GM23338 (cell line): ENCODE results near the gene DCUN1D4. TPM values are rescaled to one million over a fixed set of nuclear protein-coding genes. Genes with fewer than 3 reads are reported as not detected.
"Not testable (repeated sequence)": the region's sequence is repeated elsewhere in the genome, so short reads cannot be mapped to it uniquely, and the experiment has no call there.

Experiments used
- ATAC-seq: fragments of 200-7000 bp; cut with Tn5 transposase; 3 replicates; pipeline ENCODE4 v1.9.1; 2020
- DNase-seq: peaks from one replicate; pipeline ENCODE4 v3.0.0-alpha.2; 2015; ENCODE audit warnings: low spot score
- H2AFZ ChIP-seq: fragments of 200-600 bp; sonication (generic); 2 replicates; pipeline ENCODE4 v1.8.0; 2016; ENCODE audit warnings: antibody characterized with exemption, mild to moderate bottlenecking, moderate library complexity
- H3F3A ChIP-seq: fragments of 200-600 bp; sonication (generic); replicated peaks from 2 replicates; pipeline ENCODE4 v1.8.0; 2017; ENCODE audit warnings: antibody characterized with exemption, mixed run types, low read depth
- H3K27ac ChIP-seq: fragments of 200-600 bp; sonication (generic); 2 replicates; pipeline ENCODE4 v1.6.1; 2016; ENCODE audit warnings: low read depth
- H3K27me3 ChIP-seq: fragments of 200-600 bp; sonication (generic); 2 replicates; pipeline ENCODE4 v1.8.0; 2016; ENCODE audit warnings: mild to moderate bottlenecking, mixed run types, moderate library complexity; ENCODE audit not compliant: insufficient read depth
- H3K36me3 ChIP-seq: fragments of 200-600 bp; sonication (generic); 2 replicates; pipeline ENCODE4 v1.8.0; 2016; ENCODE audit warnings: mild to moderate bottlenecking; ENCODE audit not compliant: insufficient read depth
- H3K4me1 ChIP-seq: fragments of 200-600 bp; sonication (generic); 2 replicates; pipeline ENCODE4 v1.8.0; 2016; ENCODE audit warnings: mild to moderate bottlenecking, moderate library complexity; ENCODE audit not compliant: insufficient read depth
- H3K4me2 ChIP-seq: fragments of 200-600 bp; sonication (generic); 2 replicates; pipeline ENCODE4 v1.7.1; 2017; ENCODE audit warnings: mixed run types
- H3K4me3 ChIP-seq: fragments of 200-600 bp; sonication (generic); 2 replicates; pipeline ENCODE4 v1.6.1; 2016; ENCODE audit warnings: mixed run types
- H3K79me2 ChIP-seq: fragments of 200-600 bp; sonication (generic); replicated peaks from 2 replicates; pipeline ENCODE4 v1.8.0; 2017; ENCODE audit warnings: mild to moderate bottlenecking; ENCODE audit not compliant: insufficient read depth
- H3K9me2 ChIP-seq: fragments of 200-600 bp; sonication (generic); 2 replicates; pipeline ENCODE4 v1.8.0; 2017; ENCODE audit not compliant: insufficient read depth
- H4K20me1 ChIP-seq: fragments of 200-600 bp; sonication (generic); replicated peaks from 2 replicates; pipeline ENCODE4 v1.8.0; 2017; ENCODE audit warnings: mild to moderate bottlenecking; ENCODE audit not compliant: insufficient read depth
- H3K27ac Mint-ChIP-seq: 2 replicates; pipeline ENCODE4 v1.8.0; 2020; ENCODE audit warnings: inconsistent platforms, mild to moderate bottlenecking, moderate library complexity, mixed read lengths
- H3K27me3 Mint-ChIP-seq: 3 replicates; pipeline ENCODE4 v1.8.0; 2022; ENCODE audit warnings: low read depth, mild to moderate bottlenecking, moderate library complexity, mixed read lengths, inconsistent platforms; ENCODE audit not compliant: insufficient read depth, poor library complexity
- H3K36me3 Mint-ChIP-seq: 3 replicates; pipeline ENCODE4 v1.8.0; 2021; ENCODE audit warnings: low read depth, mild to moderate bottlenecking, inconsistent platforms, moderate library complexity, mixed read lengths
- H3K4me1 Mint-ChIP-seq: 3 replicates; pipeline ENCODE4 v1.8.0; 2020; ENCODE audit warnings: mild to moderate bottlenecking, inconsistent platforms, mixed read lengths
- H3K4me3 Mint-ChIP-seq: 3 replicates; pipeline ENCODE4 v1.8.0; 2021; ENCODE audit warnings: moderate library complexity, mild to moderate bottlenecking, inconsistent platforms, mixed read lengths
- H3K9me3 Mint-ChIP-seq: 3 replicates; pipeline ENCODE4 v1.8.0; 2020; ENCODE audit warnings: moderate library complexity, mild to moderate bottlenecking, inconsistent platforms, mixed read lengths
- CREB1 ChIP-seq: fragments of 250-450 bp; sonication (Bioruptor Pico); IDR thresholded peaks from 2 replicates; pipeline ENCODE4 v1.5.0; 2020; ENCODE audit warnings: low read depth, mild to moderate bottlenecking, moderate library complexity
- ETS1 ChIP-seq: IDR thresholded peaks from 2 replicates; pipeline ENCODE4 v1.6.1; 2016; ENCODE audit warnings: antibody characterized with exemption
- EZH2 ChIP-seq: fragments of 200-600 bp; sonication (generic); IDR thresholded peaks from one replicate; pipeline ENCODE4 v1.8.0; 2017; ENCODE audit warnings: antibody characterized with exemption, mild to moderate bottlenecking, low read depth; ENCODE audit not compliant: unreplicated experiment
- NANOG ChIP-seq: IDR thresholded peaks from 2 replicates; pipeline ENCODE4 v1.6.1; 2016; ENCODE audit warnings: antibody characterized with exemption, borderline replicate concordance
- POLR2AphosphoS5 ChIP-seq: IDR thresholded peaks from 2 replicates; pipeline ENCODE4 v1.6.1; 2016; ENCODE audit warnings: antibody characterized with exemption, low read depth
- STAT1 ChIP-seq: IDR thresholded peaks from one replicate; pipeline ENCODE4 v1.6.1; 2016; ENCODE audit warnings: antibody characterized with exemption; ENCODE audit not compliant: unreplicated experiment
- ZNF114 ChIP-seq: fragments of 250-450 bp; sonication (Bioruptor Pico); IDR thresholded peaks from 2 replicates; pipeline ENCODE4 v1.5.0; 2020; ENCODE audit warnings: mild to moderate bottlenecking, moderate library complexity
- polyA plus RNA-seq: library from polyadenylated mRNA; unstranded; fragments of >200 nt; fragmentation: Nextera tagmentation; extraction: Ambion mirVana; gene quantifications from 2 replicates; pipeline ENCODE4 v1.2.1, GENCODE V29; 2016
- total RNA-seq: library from RNA; depleted of rRNA; stranded (reverse); fragments of >200 nt; shearing (Covaris generic); gene quantifications from 2 replicates; pipeline ENCODE4 v1.2.3, GENCODE V29; 2014

The DCUN1D4 gene
- total and polyA plus RNA-seq, 2 experiments from 2014 or later, result 26.1 to 54.8 TPM

DNA sequence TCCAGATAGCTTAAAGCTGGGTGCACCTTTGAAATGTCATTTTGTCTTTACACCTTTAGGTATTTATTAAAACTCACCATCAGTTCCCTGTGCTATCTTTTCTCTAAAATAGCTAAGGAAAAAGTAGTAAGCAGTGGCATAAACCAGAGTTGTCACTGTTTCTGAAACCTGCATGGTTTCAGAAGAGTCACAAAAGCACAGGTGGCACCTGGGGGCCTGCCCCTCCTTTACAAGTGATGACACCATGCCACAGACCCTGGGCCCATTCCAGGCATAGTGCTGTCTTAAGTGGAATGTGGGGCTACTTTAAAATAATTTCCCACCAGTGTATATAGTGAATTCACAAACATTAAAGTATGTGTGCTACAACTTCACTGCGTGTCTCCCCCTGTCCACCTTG lies 47.8 kb downstream of the DCUN1D4 start:
- Histone ChIP-seq H3K9me2 (no peaks in the 10 kb centered on the region), H4K20me1 (no peaks in the 10 kb centered on the region), H3K4me1 (no peaks in the 10 kb centered on the region), H3K4me3 (no peak overlapping the region), H2AFZ (no peak overlapping the region), H3K27ac (no peak overlapping the region), H3F3A (no peaks in the 10 kb centered on the region), H3K36me3 (peaks cover 17% of the 10 kb centered on the region), H3K79me2 (no peaks in the 10 kb centered on the region; the same call in 1 of the 2 replicates), H3K4me2 (no peak overlapping the region), H3K27me3 (no peaks in the 10 kb centered on the region)
- no peaks in the 10 kb centered on the region for H3K9me3 Mint-ChIP-seq
- H3K4me1 Mint-ChIP-seq, result peaks cover 4% of the 10 kb centered on the region; the same call in 2 of the 3 replicates
- peak overlapping the region; percentile 34; the same call in 1 of the 2 replicates for H3K27ac Mint-ChIP-seq
- peaks cover 4% of the 10 kb centered on the region for H3K27me3 Mint-ChIP-seq
- ATAC-seq (no peak), DNase-seq (no peak)
- TF ChIP-seq EZH2 (no peak), STAT1 (no peak), ZNF114 (CRISPR knock-in tag) (no peak), POLR2AphosphoS5 (no peak)
- peaks cover 36% of the 10 kb centered on the region for H3K36me3 Mint-ChIP-seq
- no peak overlapping the region for H3K4me3 Mint-ChIP-seq

GRCh38 chr4:51893402-51893801 lies 50.4 kb downstream of the DCUN1D4 start:
- H3K27me3 Mint-ChIP-seq, H3F3A ChIP-seq, H3K4me3 Mint-ChIP-seq, H3K9me3 Mint-ChIP-seq, DNase-seq, H3K4me1 ChIP-seq, H3K4me3 ChIP-seq, ATAC-seq, H3K4me2 ChIP-seq, H3K27ac ChIP-seq, H4K20me1 ChIP-seq, H3K36me3 ChIP-seq, H2AFZ ChIP-seq, H3K27me3 ChIP-seq, H3K9me2 ChIP-seq, H3K79me2 ChIP-seq: not testable (repeated sequence)
- H3K4me1 Mint-ChIP-seq, result peaks cover 13% of the 10 kb centered on the region
- H3K27ac Mint-ChIP-seq, result peak overlapping the region; percentile 27; the same call in 1 of the 2 replicates
- H3K36me3 Mint-ChIP-seq, result peaks cover 30% of the 10 kb centered on the region

GRCh38 chr4:51894059-51894645 lies 51.2 kb downstream of the DCUN1D4 start:
- Histone ChIP-seq H2AFZ (no peak overlapping the region), H3K79me2 (0 out of 2 replicates have a peak, but pooled peaks cover 3% of the 10 kb centered on the region), H3K27ac (no peak overlapping the region), H3K4me1 (no peaks in the 10 kb centered on the region), H4K20me1 (no peaks in the 10 kb centered on the region), H3K4me3 (no peak overlapping the region), H3K27me3 (no peaks in the 10 kb centered on the region), H3K36me3 (no peaks in the 10 kb centered on the region; the same call in 1 of the 2 replicates), H3F3A (no peaks in the 10 kb centered on the region), H3K9me2 (no peaks in the 10 kb centered on the region), H3K4me2 (no peak overlapping the region)
- Mint-ChIP-seq H3K27me3 (peaks cover 7% of the 10 kb centered on the region), H3K36me3 (peaks cover 30% of the 10 kb centered on the region), H3K4me3 (no peak overlapping the region), H3K4me1 (peaks cover 13% of the 10 kb centered on the region), H3K9me3 (no peaks in the 10 kb centered on the region; the same call in 2 of the 3 replicates), H3K27ac (peak overlapping the region; percentile 60)
- no peak for ATAC-seq
- TF ChIP-seq ETS1, result no peak
- no peak for TF ChIP-seq STAT1
- TF ChIP-seq EZH2, result no peak
- TF ChIP-seq CREB1 (CRISPR knock-in tag), result no peak
- TF ChIP-seq NANOG, result no peak
- no peak for TF ChIP-seq ZNF114 (CRISPR knock-in tag)
- DNase-seq, result no peak
